ENCODE results near the gene GABRR2.
A peak's percentile ranks its signal among the peaks of the same experiment; 100 is the strongest.

GABRR2 gene

DNA sequence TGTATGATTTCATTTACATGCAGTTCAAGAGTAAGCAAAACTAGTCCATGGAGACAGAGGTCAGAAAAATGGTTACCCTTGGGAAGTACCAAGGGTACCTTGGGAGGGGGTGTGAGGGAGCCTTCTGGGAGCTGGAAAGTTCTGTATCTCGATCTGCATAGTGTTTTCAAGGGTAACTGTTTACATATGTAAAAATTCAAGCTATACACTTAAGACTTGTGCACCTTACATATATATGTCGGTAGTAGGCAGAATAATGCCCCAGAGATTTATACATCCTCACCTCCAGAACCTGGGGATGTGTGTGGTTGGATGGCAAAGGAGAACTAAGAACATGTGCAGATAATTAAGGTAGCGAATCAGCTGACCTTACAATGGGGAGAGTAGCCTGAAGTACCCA, 31.0 kb downstream of the GABRR2 start:
- no peak for DNase-seq (ENCODE audit: extremely low spot score)
- TF ChIP-seq, protein P1, sequence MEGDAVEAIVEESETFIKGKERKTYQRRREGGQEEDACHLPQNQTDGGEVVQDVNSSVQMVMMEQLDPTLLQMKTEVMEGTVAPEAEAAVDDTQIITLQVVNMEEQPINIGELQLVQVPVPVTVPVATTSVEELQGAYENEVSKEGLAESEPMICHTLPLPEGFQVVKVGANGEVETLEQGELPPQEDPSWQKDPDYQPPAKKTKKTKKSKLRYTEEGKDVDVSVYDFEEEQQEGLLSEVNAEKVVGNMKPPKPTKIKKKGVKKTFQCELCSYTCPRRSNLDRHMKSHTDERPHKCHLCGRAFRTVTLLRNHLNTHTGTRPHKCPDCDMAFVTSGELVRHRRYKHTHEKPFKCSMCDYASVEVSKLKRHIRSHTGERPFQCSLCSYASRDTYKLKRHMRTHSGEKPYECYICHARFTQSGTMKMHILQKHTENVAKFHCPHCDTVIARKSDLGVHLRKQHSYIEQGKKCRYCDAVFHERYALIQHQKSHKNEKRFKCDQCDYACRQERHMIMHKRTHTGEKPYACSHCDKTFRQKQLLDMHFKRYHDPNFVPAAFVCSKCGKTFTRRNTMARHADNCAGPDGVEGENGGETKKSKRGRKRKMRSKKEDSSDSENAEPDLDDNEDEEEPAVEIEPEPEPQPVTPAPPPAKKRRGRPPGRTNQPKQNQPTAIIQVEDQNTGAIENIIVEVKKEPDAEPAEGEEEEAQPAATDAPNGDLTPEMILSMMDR (IDR thresholded peaks at IDR 0.05; ENCODE audit: control extremely low read depth, extremely low read depth, low read depth, missing control alignments), result no peak
- ChIA-PET CTCF (interaction anchor here (1.0 to 3.7 kb wide), 7 partner anchors 8 to 87 kb away, joined by 3 to 30 read pairs (median 9); partner anchors contain the start of gene GABRR2), POLR2A (interaction anchor here (0.5 kb wide), 1 partner anchor 82 kb away, joined by 6 read pairs; no protein-coding TSS in a partner anchor)

DNA sequence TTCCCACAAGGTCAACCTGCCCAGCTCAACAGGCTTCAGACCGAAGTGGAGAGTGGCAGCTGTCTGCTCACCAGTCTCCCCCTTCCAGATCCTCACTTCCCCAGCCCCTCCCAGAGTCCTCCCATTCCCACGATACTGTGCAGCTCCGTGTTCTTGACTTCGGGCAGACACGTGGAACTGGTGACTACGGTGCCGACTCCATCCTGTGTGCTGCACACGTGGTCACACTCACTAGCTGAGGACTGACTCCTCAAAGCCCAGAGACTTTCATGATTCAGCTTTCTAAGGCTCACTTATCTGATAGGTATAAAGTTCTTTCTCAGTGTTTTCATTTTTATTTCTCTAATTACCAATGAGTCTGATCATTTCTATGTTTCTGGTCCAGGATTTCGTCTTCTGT, 32.4 kb downstream of the GABRR2 start:
- ChIA-PET CTCF (interaction anchor here (0.9 to 3.7 kb wide), 10 partner anchors 9 to 120 kb away, joined by 3 to 30 read pairs (median 5); no protein-coding TSS in a partner anchor), POLR2A (no interaction called here)
- no peak for DNase-seq (ENCODE audit: extremely low spot score)
- TF ChIP-seq, protein P1 (IDR thresholded peaks at IDR 0.05; ENCODE audit: control extremely low read depth, extremely low read depth, low read depth, missing control alignments), result no peak

DNA sequence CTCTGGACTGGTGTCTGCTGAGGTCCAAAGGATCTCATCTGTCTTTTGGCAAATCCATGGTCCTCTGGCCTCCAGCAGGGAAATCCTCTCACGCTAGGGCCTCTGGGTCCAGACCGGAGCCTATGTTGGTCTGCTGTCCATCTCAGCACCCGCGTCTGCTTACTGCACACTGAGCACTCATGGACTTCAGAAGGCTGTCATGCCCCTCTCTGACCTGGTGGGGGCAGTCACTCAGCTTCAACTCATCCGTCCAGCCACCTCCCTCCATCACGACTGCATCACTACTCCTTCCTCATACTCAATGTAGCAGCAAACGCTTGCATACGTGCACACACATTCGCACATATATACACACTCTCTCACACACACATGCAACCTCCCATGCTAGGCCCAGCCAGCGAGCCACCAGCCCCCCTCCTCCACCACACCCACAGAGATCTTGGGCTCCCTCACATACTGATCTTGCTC, 33.3 kb downstream of the GABRR2 start:
- peak; percentile 86 for DNase-seq (ENCODE audit: extremely low spot score)
- POLR2A ChIA-PET, result no interaction called here
- TF ChIP-seq, protein P1 (IDR thresholded peaks at IDR 0.05; ENCODE audit: control extremely low read depth, extremely low read depth, low read depth, missing control alignments), result peak; percentile 67
- CTCF ChIA-PET, result interaction anchor here (0.9 to 3.7 kb wide), 22 partner anchors 10 to 300 kb away, joined by 3 to 30 read pairs (median 4); no protein-coding TSS in a partner anchor

DNA sequence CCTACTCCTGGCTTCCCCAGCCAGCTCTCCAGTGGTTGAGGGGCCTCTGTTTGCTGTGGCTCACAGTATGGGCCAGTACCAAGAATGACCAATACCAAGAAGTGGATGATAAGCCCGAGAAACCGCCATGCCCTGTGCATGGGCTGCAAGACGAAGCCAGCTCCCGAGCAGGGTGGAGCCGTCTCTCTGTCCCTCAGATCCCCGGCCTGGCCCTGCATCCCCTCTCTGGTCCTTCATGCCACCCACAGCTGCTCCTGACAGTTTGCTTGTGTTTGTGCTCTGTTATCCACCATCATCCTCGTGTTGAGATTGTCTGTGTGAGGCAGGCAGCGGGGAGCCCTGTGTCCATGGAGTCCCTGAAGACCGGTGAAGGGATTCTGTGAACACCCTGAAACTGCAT, 36.1 kb downstream of the GABRR2 start:
- TF ChIP-seq, protein P1 (IDR thresholded peaks at IDR 0.05; ENCODE audit: control extremely low read depth, extremely low read depth, low read depth, missing control alignments), result no peak
- CTCF ChIA-PET, result interaction anchor here (1.1 to 1.3 kb wide), 4 partner anchors 9 to 43 kb away, joined by 3 to 6 read pairs (median 3); no protein-coding TSS in a partner anchor
- POLR2A ChIA-PET, result no interaction called here
- no peak for DNase-seq (ENCODE audit: extremely low spot score)

DNA sequence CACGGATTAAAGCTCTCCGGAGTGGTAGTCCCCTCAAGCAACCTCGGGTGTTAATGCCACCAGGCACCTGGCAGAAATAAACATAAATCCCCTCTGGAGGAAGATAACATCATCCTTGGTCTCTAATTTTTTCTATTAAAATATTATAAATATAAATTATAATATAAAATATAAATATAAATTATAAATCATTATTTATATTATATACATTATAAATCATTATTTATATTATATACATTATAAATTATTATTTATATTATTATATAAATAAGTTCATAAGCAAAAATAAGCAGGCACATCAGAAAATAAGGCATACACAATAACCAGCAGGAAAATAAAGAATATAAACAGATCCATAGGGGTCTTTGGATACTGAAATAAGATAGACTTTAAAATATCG, 39.2 kb downstream of the GABRR2 start:
- TF ChIP-seq, protein P1 (IDR thresholded peaks at IDR 0.05; ENCODE audit: control extremely low read depth, extremely low read depth, low read depth, missing control alignments), result no peak
- CTCF ChIA-PET, result interaction anchor here (1.6 kb wide), 1 partner anchor 9 kb away, joined by 3 read pairs; no protein-coding TSS in a partner anchor
- no peak for DNase-seq (ENCODE audit: extremely low spot score)
- POLR2A ChIA-PET, result no interaction called here

DNA sequence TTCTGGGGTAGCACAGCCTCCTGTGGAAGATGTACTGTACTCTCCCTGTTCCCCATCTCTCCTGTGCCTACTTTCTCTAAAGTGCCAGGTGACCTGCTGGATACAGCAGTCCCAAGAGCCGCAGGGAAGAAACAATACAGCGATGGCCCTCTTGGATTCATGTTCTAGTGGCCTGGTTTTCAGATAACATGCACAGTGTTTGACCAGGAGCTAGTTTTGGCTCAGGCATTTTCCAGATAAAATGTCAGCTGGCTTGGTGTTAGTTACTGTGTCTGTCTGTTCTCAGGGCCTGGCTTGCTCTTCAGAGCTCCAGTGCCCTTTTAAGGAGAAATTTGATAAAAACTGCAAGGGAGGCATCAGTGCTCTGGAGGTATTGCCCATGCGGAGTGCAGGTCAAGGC, 41.3 kb downstream of the GABRR2 start:
- ChIA-PET CTCF (interaction anchor here (1.4 kb wide), 1 partner anchor 24 kb away, joined by 4 read pairs; no protein-coding TSS in a partner anchor), POLR2A (no interaction called here)
- TF ChIP-seq, protein P1 (IDR thresholded peaks at IDR 0.05; ENCODE audit: control extremely low read depth, extremely low read depth, low read depth, missing control alignments), result no peak
- no peak for DNase-seq (ENCODE audit: extremely low spot score)
